Measurements from ENCODE around the gene PLB1.

- TF ChIP-seq CTCF (IDR thresholded peaks at IDR 0.05) (no peak), POLR2A (IDR thresholded peaks at IDR 0.05) (no peak)
Observed at GRCh38 chr2:28613186-28613585, 117.3 kb downstream of the PLB1 start.
